ENCODE results near the gene AP3B1.

GRCh38 chr5:77987331-77987730, 307.2 kb downstream of the AP3B1 start:
- TF ChIP-seq CTCF (IDR thresholded peaks at IDR 0.05), result no peak
- no peak for TF ChIP-seq POLR2A (IDR thresholded peaks at IDR 0.05)

Measured in testis (tissue), 2 donors.